SU-DHL-6 (cell line): ENCODE results near the gene SYNJ1.
"Not testable (repeated sequence)": the region's sequence is repeated elsewhere in the genome, so short reads cannot be mapped to it uniquely, and the experiment has no call there.

Experiments
- H2AFZ ChIP-seq: fragments of 200-600 bp; sonication (generic); 2 replicates; pipeline ENCODE4 v1.6.1; 2014; ENCODE audit warnings: low read depth, mild to moderate bottlenecking, moderate library complexity, mixed read lengths, antibody characterized with exemption, low read length; ENCODE audit not compliant: severe bottlenecking
- H3F3A ChIP-seq: fragments of 200-600 bp; shearing (Covaris generic); 2 replicates; pipeline ENCODE4 v1.6.0; 2016; ENCODE audit warnings: antibody characterized with exemption, mild to moderate bottlenecking; ENCODE audit not compliant: insufficient read depth
- H3K27ac ChIP-seq: fragments of 200-600 bp; sonication (generic); 2 replicates; pipeline ENCODE4 v1.5.1; 2016; ENCODE audit warnings: low read depth, mild to moderate bottlenecking, low read length, moderate library complexity, mixed read lengths
- H3K27me3 ChIP-seq: fragments of 200-600 bp; sonication (generic), shearing (Covaris generic); 2 replicates; pipeline ENCODE4 v1.6.0; 2014; ENCODE audit warnings: mild to moderate bottlenecking, low read length
- H3K36me3 ChIP-seq: fragments of 200-600 bp; sonication (generic); 2 replicates; pipeline ENCODE4 v1.6.1; 2014; ENCODE audit warnings: mild to moderate bottlenecking, low read length, mixed read lengths
- H3K4me2 ChIP-seq: fragments of 300-600, 200-600 bp; shearing (Covaris generic), sonication (generic); 2 replicates; pipeline ENCODE4 v1.6.0; 2014; ENCODE audit warnings: low read length, low read depth, mild to moderate bottlenecking; ENCODE audit not compliant: poor library complexity, severe bottlenecking
- H3K4me3 ChIP-seq: fragments of 200-600 bp; sonication (generic); 2 replicates; pipeline ENCODE4 v1.5.1; 2014; ENCODE audit warnings: antibody characterized with exemption, low read length, mild to moderate bottlenecking, mixed read lengths; ENCODE audit not compliant: insufficient read depth, poor library complexity, severe bottlenecking
- H3K79me2 ChIP-seq: fragments of 200-600 bp; sonication (generic); 2 replicates; pipeline ENCODE4 v1.6.1; 2014; ENCODE audit warnings: mild to moderate bottlenecking, low read length, moderate library complexity; ENCODE audit not compliant: insufficient read depth
- H3K9ac ChIP-seq: fragments of 200-600 bp; sonication (generic); 2 replicates; pipeline ENCODE4 v1.7.0; 2014; ENCODE audit warnings: mild to moderate bottlenecking, low read length
- H3K9me2 ChIP-seq: fragments of 200-600 bp; sonication (generic); replicated peaks from 2 replicates; pipeline ENCODE4 v1.6.1; 2014; ENCODE audit warnings: low read length; ENCODE audit not compliant: insufficient read depth
- H3K9me3 ChIP-seq: fragments of 200-600 bp; sonication (generic); 2 replicates; pipeline ENCODE4 v1.6.1; 2014; ENCODE audit warnings: low read length, mixed read lengths; ENCODE audit not compliant: insufficient read depth
- H4K20me1 ChIP-seq: fragments of 200-600 bp; sonication (generic); 2 replicates; pipeline ENCODE4 v1.6.1; 2014; ENCODE audit warnings: low read depth, mild to moderate bottlenecking, antibody characterized with exemption, low read length, moderate library complexity, mixed read lengths
- CTCF ChIP-seq: fragments of 200-600 bp; sonication (generic); IDR thresholded peaks from one replicate; pipeline ENCODE4 v1.5.1; 2017; ENCODE audit warnings: antibody characterized with exemption, mild to moderate bottlenecking, low read length, moderate library complexity; ENCODE audit not compliant: insufficient read depth, poor library complexity, severe bottlenecking
- EZH2phosphoT487 ChIP-seq: fragments of 200-600 bp; sonication (generic), shearing (Covaris generic); conservative IDR thresholded peaks from 2 replicates; pipeline ENCODE4 v1.6.1; 2018; ENCODE audit warnings: mild to moderate bottlenecking, antibody characterized with exemption, low read length, moderate library complexity, mixed read lengths

Gene SYNJ1

GRCh38 chr21:32727687-32728455, at the start of gene SYNJ1:
SYNJ1 (minus strand) TSS chr21:32728013; CDS start chr21:32726895, 1,118 bp downstream.
- no peaks in the 10 kb centered on the region for H3K79me2 ChIP-seq
- H3K27me3 ChIP-seq: no peaks in the 10 kb centered on the region
- TF ChIP-seq CTCF: no peak
- no peak for TF ChIP-seq EZH2phosphoT487
- H3F3A ChIP-seq: peaks cover 21% of the 10 kb centered on the region
- no peak within 1 kb of the TSS for H3K27ac ChIP-seq
- no peaks in the 10 kb centered on the region for H3K9me2 ChIP-seq
- H2AFZ ChIP-seq: peak within 1 kb of the TSS; percentile 95
- H3K36me3 ChIP-seq: peaks cover 7% of the 10 kb centered on the region; the same call in 1 of the 2 replicates
- peak within 1 kb of the TSS; percentile 78 for H3K4me3 ChIP-seq
- 0 out of 2 replicates have a peak, but pooled peaks cover 5% of the 10 kb centered on the region for H4K20me1 ChIP-seq
- peak within 1 kb of the TSS; percentile 63 for H3K4me2 ChIP-seq
- no peaks in the 10 kb centered on the region for H3K9me3 ChIP-seq
- peak within 1 kb of the TSS; percentile 77 for H3K9ac ChIP-seq

- no peak overlapping the region for H3K4me2 ChIP-seq
- H3K27ac ChIP-seq: no peak overlapping the region
- H3F3A ChIP-seq: no peaks in the 10 kb centered on the region
- TF ChIP-seq EZH2phosphoT487 (no peak), CTCF (no peak)
- H4K20me1 ChIP-seq: no peaks in the 10 kb centered on the region
- no peaks in the 10 kb centered on the region for H3K36me3 ChIP-seq
- no peak overlapping the region for H3K9ac ChIP-seq
- no peaks in the 10 kb centered on the region for H3K27me3 ChIP-seq
- H3K79me2 ChIP-seq: no peaks in the 10 kb centered on the region
- H2AFZ ChIP-seq: no peak overlapping the region
- H3K4me3 ChIP-seq: no peak overlapping the region
- H3K9me3 ChIP-seq: no peaks in the 10 kb centered on the region
- H3K9me2 ChIP-seq: no peaks in the 10 kb centered on the region
These were observed 49.5 kb upstream of the SYNJ1 start for GRCh38 chr21:32777269-32777668.

- TF ChIP-seq CTCF (no peak), EZH2phosphoT487 (no peak)
- no peaks in the 10 kb centered on the region for H3F3A ChIP-seq
- H2AFZ ChIP-seq: no peak overlapping the region
- no peaks in the 10 kb centered on the region for H4K20me1 ChIP-seq
- H3K27ac ChIP-seq: no peak overlapping the region
- H3K4me3 ChIP-seq: no peak overlapping the region
- H3K36me3 ChIP-seq: no peaks in the 10 kb centered on the region
- no peak overlapping the region for H3K4me2 ChIP-seq
- H3K9me2 ChIP-seq: no peaks in the 10 kb centered on the region
- no peaks in the 10 kb centered on the region for H3K27me3 ChIP-seq
- H3K9ac ChIP-seq: no peak overlapping the region
- no peaks in the 10 kb centered on the region for H3K9me3 ChIP-seq
- no peaks in the 10 kb centered on the region for H3K79me2 ChIP-seq
These were observed 48.9 kb upstream of the SYNJ1 start for GRCh38 chr21:32776743-32777142.

GRCh38 chr21:32773048-32773344, 45.2 kb upstream of the SYNJ1 start:
- H3K27ac ChIP-seq, H3F3A ChIP-seq, H3K4me3 ChIP-seq, H3K27me3 ChIP-seq, H3K9me3 ChIP-seq, H2AFZ ChIP-seq, H3K9me2 ChIP-seq: not testable (repeated sequence)
- peaks cover 16% of the 10 kb centered on the region for H3K36me3 ChIP-seq
- peaks cover 32% of the 10 kb centered on the region for H3K79me2 ChIP-seq
- peaks cover 22% of the 10 kb centered on the region for H4K20me1 ChIP-seq
- H3K9ac ChIP-seq: peak overlapping the region; percentile 88
- H3K4me2 ChIP-seq: peak overlapping the region; percentile 94
